ENCODE results near the gene BICD2.

Gene BICD2

DNA sequence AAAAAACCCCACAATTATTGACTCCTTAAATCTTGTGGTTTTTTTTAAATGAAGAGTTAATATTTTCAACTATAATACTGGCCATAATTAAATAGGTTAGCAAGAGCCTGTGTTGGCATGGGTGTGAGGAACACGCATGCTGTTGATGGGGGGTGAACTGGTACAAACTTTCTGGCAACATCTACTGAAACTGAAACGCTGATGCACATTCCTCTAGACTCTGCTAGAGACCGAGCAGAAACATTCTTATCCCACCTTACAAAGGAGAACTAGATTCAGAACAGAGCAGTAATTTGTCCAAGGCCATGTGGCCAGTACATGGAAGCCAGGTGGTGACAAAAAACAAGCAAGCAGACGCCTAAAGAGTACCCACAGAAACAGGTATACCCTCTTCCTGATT, 2.4 kb downstream of the BICD2 start:
- TF ChIP-seq, protein P1, sequence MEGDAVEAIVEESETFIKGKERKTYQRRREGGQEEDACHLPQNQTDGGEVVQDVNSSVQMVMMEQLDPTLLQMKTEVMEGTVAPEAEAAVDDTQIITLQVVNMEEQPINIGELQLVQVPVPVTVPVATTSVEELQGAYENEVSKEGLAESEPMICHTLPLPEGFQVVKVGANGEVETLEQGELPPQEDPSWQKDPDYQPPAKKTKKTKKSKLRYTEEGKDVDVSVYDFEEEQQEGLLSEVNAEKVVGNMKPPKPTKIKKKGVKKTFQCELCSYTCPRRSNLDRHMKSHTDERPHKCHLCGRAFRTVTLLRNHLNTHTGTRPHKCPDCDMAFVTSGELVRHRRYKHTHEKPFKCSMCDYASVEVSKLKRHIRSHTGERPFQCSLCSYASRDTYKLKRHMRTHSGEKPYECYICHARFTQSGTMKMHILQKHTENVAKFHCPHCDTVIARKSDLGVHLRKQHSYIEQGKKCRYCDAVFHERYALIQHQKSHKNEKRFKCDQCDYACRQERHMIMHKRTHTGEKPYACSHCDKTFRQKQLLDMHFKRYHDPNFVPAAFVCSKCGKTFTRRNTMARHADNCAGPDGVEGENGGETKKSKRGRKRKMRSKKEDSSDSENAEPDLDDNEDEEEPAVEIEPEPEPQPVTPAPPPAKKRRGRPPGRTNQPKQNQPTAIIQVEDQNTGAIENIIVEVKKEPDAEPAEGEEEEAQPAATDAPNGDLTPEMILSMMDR (IDR thresholded peaks at IDR 0.05; ENCODE audit: unreplicated experiment in 3 of 3): no peak
- Mint-ChIP-seq H3K9me3 (no peaks in the 10 kb centered on the region), H3K4me3 (peak overlapping the region; percentile 97 to 98 (median 97)), H3K27me3 (ENCODE audit: low read depth) (no peaks in the 10 kb centered on the region), H3K4me1 (peaks cover 32% of the 10 kb centered on the region), H3K27ac (peak overlapping the region; percentile 23 to 61 (median 25)), H3K36me3 (ENCODE audit: low read depth) (no peaks in the 10 kb centered on the region)

DNA sequence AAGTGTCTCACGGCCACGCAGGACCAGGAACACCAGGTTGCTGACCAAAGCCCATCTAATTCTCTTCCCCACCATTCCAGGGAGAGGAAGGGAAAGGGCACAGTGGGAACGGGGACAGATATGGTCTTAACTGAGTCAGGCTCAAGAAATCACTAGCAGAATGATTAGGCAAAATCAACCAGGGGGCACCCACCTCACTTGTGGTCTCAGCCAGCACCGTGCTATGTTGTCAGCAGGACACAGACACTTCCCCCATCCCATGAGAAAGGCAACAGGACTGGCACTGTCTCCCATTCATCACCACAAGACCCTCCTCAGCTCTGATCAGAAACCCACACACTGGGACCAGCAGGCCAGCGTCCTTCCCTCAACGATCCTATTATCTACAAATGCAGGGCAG, 2.9 kb downstream of the BICD2 start:
- Mint-ChIP-seq H3K9me3 (no peaks in the 10 kb centered on the region), H3K36me3 (ENCODE audit: low read depth) (no peaks in the 10 kb centered on the region)
- TF ChIP-seq, protein P1 (IDR thresholded peaks at IDR 0.05; ENCODE audit: unreplicated experiment in 3 of 3): no peak

DNA sequence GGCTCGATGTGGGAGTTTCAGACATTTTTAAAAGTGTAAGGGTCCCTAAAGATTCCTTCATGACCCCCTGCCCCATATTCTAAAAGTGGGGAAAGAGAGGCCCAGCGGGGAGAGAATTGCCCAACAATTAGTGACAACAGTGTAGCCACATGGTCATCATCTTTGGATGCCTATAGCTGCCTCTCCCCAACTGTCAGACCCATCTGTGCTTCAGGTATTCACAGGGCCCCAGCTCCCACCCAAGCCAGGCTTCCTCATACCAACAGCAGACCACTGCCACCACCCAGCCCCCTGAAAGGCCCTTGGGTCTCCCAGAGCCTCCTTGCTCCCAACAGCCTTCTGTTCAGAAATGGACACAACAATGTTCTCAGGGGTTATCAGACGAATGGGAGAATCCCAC, 4.1 kb downstream of the BICD2 start:
- peaks cover 1% of the 10 kb centered on the region for H3K9me3 Mint-ChIP-seq
- no peak overlapping the region for H3K27ac Mint-ChIP-seq
- TF ChIP-seq, protein P1 (IDR thresholded peaks at IDR 0.05; ENCODE audit: unreplicated experiment in 3 of 3): no peak
- H3K27me3 Mint-ChIP-seq (ENCODE audit: low read depth): no peaks in the 10 kb centered on the region
- H3K36me3 Mint-ChIP-seq (ENCODE audit: low read depth): peaks cover 1% of the 10 kb centered on the region
- peak overlapping the region in 1 of 3 experiments; percentile 82 for H3K4me3 Mint-ChIP-seq
- peaks cover 26% of the 10 kb centered on the region for H3K4me1 Mint-ChIP-seq

More for the DNA sequence above, 2.9 kb downstream of the BICD2 start:
- H3K4me1 Mint-ChIP-seq: peaks cover 32% of the 10 kb centered on the region
- peak overlapping the region in 1 of 3 experiments; percentile 23 for H3K27ac Mint-ChIP-seq
- H3K27me3 Mint-ChIP-seq (ENCODE audit: low read depth): no peaks in the 10 kb centered on the region
- H3K4me3 Mint-ChIP-seq: peak overlapping the region; percentile 40 to 98 (median 97)

DNA sequence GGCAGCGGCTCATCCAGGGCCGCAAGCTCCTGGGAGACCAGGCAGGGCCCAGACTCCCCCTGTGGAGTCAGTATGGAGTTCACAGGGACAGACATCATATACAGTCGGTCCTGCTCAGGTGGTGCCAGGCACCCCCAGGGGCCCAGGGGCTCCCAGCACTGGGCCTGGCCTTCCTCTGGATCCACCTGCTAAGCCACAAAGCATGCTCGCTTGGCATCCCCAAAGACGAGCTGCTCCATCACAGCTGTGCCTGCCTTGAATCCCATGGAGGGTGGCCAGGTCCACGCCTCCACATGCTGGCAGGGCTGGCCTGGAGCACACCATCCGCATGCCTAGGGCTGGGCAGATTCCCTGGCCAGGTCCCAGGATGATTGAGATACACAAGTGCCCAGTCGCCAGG, 4.6 kb downstream of the BICD2 start:
- Mint-ChIP-seq H3K27ac (no peak overlapping the region), H3K4me1 (peaks cover 26% of the 10 kb centered on the region), H3K9me3 (peaks cover 3% of the 10 kb centered on the region), H3K27me3 (ENCODE audit: low read depth) (no peaks in the 10 kb centered on the region), H3K4me3 (peak overlapping the region in 1 of 3 experiments; percentile 55), H3K36me3 (ENCODE audit: low read depth) (peaks cover 5% of the 10 kb centered on the region)
- TF ChIP-seq, protein P1 (IDR thresholded peaks at IDR 0.05; ENCODE audit: unreplicated experiment in 3 of 3): no peak

DNA sequence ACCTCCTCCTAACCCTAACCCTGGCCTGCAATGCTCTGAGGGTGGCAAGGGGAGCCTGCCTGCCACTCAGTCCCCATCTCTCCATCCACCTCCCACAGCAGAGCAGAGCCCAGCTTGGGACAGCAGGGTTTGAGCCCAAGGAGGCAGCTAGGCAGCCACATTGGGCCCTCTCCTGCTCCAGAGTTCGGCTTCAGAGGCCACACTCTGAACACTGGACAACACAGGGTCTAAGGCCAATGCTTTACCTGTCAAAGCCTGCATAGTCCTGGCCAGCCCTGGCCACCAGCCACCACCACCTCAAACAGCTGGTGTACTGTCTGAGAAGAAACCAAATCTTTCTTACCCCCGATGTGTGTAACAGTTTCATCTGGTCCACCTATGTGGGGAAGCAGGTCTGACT, 5.2 kb downstream of the BICD2 start:
- Mint-ChIP-seq H3K9me3 (peaks cover 7% of the 10 kb centered on the region), H3K4me3 (no peak overlapping the region), H3K27me3 (ENCODE audit: low read depth) (no peaks in the 10 kb centered on the region), H3K36me3 (ENCODE audit: low read depth) (peaks cover 8% of the 10 kb centered on the region), H3K27ac (no peak overlapping the region), H3K4me1 (peaks cover 26% of the 10 kb centered on the region)
- TF ChIP-seq, protein P1 (IDR thresholded peaks at IDR 0.05; ENCODE audit: unreplicated experiment in 3 of 3): no peak

DNA sequence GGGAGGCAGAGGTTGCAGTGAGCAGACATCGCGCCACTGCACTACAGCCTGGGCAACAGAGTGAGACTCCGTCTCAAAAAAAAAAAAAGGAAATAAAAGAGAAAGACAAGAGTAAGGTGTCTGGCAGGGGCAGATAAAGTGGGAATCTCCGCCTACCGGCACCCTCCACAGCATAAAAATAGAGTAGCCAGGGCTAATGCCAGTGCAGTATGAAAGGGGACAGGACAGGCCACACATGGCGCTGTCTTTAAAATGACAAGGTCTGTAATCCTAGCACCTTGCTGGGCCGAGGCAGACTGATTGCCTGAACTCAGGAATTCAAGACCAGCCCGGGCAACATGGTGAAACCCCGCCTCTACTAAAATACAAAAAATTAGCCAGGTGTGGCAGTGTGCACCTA, 7.8 kb downstream of the BICD2 start:
- Mint-ChIP-seq H3K4me1 (peaks cover 20% of the 10 kb centered on the region), H3K27me3 (ENCODE audit: low read depth) (no peaks in the 10 kb centered on the region), H3K4me3 (no peak overlapping the region), H3K36me3 (ENCODE audit: low read depth) (peaks cover 27% of the 10 kb centered on the region), H3K9me3 (peaks cover 12% of the 10 kb centered on the region), H3K27ac (no peak overlapping the region)
- TF ChIP-seq, protein P1 (IDR thresholded peaks at IDR 0.05; ENCODE audit: unreplicated experiment in 3 of 3): no peak
